HCT116 (cell line): ENCODE data around the gene SLC2A5.

Experiments used
- CTCF ChIP-seq, 3 experiments: fragments of 200-600 bp in 1 of 3; sonication (generic) in 1 of 3; IDR thresholded peaks in 2 of 3; conservative IDR thresholded peaks in 1 of 3; 2 replicates each; pipeline ENCODE4 v1.5.1; 2012 to 2017; ENCODE audit warnings: low read depth in 2 of 3, low read length in 2 of 3, antibody characterized with exemption in 1 of 3, borderline replicate concordance in 1 of 3, control low read depth in 1 of 3, mild to moderate bottlenecking in 1 of 3, mixed read lengths in 1 of 3, mixed run types in 1 of 3, moderate library complexity in 1 of 3; ENCODE audit not compliant: insufficient read depth in 1 of 3
- POLR2A ChIP-seq: IDR thresholded peaks from 2 replicates; pipeline ENCODE4 v1.7.0; 2011; ENCODE audit warnings: borderline replicate concordance; ENCODE audit not compliant: insufficient read depth, insufficient read length; ENCODE audit errors: extremely low read depth
- ZNF274 ChIP-seq: fragments of 200-500 bp; sonication (Bioruptor generic); IDR thresholded peaks from 2 replicates; pipeline ENCODE4 v1.6.1; 2014; ENCODE audit warnings: mild to moderate bottlenecking, low read depth, low read length, inconsistent platforms

- TF ChIP-seq CTCF (IDR thresholded peaks at IDR 0.05 in 2 of 3, conservative IDR thresholded peaks at IDR 0.05 in 1 of 3; ENCODE audit: borderline replicate concordance in 1 of 3, insufficient read depth in 1 of 3, low read depth in 2 of 3, low read length in 2 of 3) (no peak), ZNF274 (no peak), POLR2A (no peak)
Measured at GRCh38 chr1:9010781-9011323, 58.6 kb downstream of the SLC2A5 start.
